NOMO-1 treated with DMSO at 0.1 percent for 48 hours (cell line): ENCODE measurements around the gene TNMD.
"Not testable (repeated sequence)": the region's sequence is repeated elsewhere in the genome, so short reads cannot be mapped to it uniquely, and the experiment has no call there.

Experiments used
- DNase-seq: peaks from one replicate; lab custom pipeline; 2025; ENCODE audit not compliant: unreplicated experiment; lab: John Stamatoyannopoulos, UW

The TNMD gene

GRCh38 chrX:100584611-100585010, at the start of gene TNMD:
TSS of gene TNMD (plus strand) at chrX:100584936. CDS start at chrX:100585019, 83 bp downstream.
- DNase-seq: no peak

GRCh38 chrX:100565534-100565933, 19.2 kb upstream of the TNMD start:
- DNase-seq: not testable (repeated sequence)

GRCh38 chrX:100586747-100587146, 2.0 kb downstream of the TNMD start:
- no peak for DNase-seq

GRCh38 chrX:100587861-100588260, 3.1 kb downstream of the TNMD start:
- no peak for DNase-seq

GRCh38 chrX:100591256-100592051, 6.7 kb downstream of the TNMD start:
- DNase-seq: no peak

- no peak for DNase-seq
These were observed 8.4 kb downstream of the TNMD start for GRCh38 chrX:100593126-100593525.

- DNase-seq: no peak
These were observed 8.8 kb downstream of the TNMD start for GRCh38 chrX:100593581-100593980.

GRCh38 chrX:100596601-100597000, 11.9 kb downstream of the TNMD start:
- no peak for DNase-seq

GRCh38 chrX:100599456-100599855, 14.7 kb downstream of the TNMD start:
- DNase-seq: no peak

GRCh38 chrX:100600340-100600739, 15.6 kb downstream of the TNMD start:
- no peak for DNase-seq

GRCh38 chrX:100600758-100601157, 16.0 kb downstream of the TNMD start:
- DNase-seq: no peak

- peak; percentile 75 for DNase-seq
These were observed 22.0 kb downstream of the TNMD start for GRCh38 chrX:100606753-100607152.

- DNase-seq: no peak
These were observed 24.9 kb downstream of the TNMD start for GRCh38 chrX:100609591-100609990.

- DNase-seq: no peak
These were observed 27.2 kb downstream of the TNMD start for GRCh38 chrX:100611951-100612350.

GRCh38 chrX:100615005-100615404, 30.3 kb downstream of the TNMD start:
- no peak for DNase-seq

GRCh38 chrX:100623001-100623400, 38.3 kb downstream of the TNMD start:
- DNase-seq: no peak

- DNase-seq: peak; percentile 80
These were observed 41.3 kb downstream of the TNMD start for GRCh38 chrX:100625985-100626491.

- no peak for DNase-seq
These were observed 50.3 kb downstream of the TNMD start for GRCh38 chrX:100635040-100635439.

- no peak for DNase-seq
These were observed 51.2 kb downstream of the TNMD start for GRCh38 chrX:100635989-100636320.

- DNase-seq: peak; percentile 31
These were observed 51.7 kb downstream of the TNMD start, which contains the start of gene TSPAN6 for GRCh38 chrX:100636321-100636991. TSS of gene TSPAN6 (minus strand) at chrX:100636806. CDS start at chrX:100636694, 112 bp downstream.

GRCh38 chrX:100642290-100642689, 57.6 kb downstream of the TNMD start:
- no peak for DNase-seq

- no peak for DNase-seq
These were observed 58.5 kb downstream of the TNMD start for GRCh38 chrX:100643212-100643611.
